GM12878 (cell line): ENCODE measurements around the gene C10orf90. TPM values are rescaled to one million over a fixed set of nuclear protein-coding genes. Genes with fewer than 3 reads are reported as not detected.

Source experiments
- ATAC-seq: fragments of 200-7000 bp; cut with Tn5 transposase; 3 replicates; pipeline ENCODE4 v1.9.1; 2020; ENCODE audit warnings: mild to moderate bottlenecking, moderate library complexity
- BruUV-seq: library from RNA; stranded (reverse); fragments of 400-500 nt; replicated peaks from 2 replicates; lab custom pipeline; 2021; lab: Mats Ljungman, UMichigan
- CTCF ChIA-PET: fragments of 300-600 bp; sonication (Branson Sonifier 250); formaldehyde crosslinking; extraction: SDS; loops from one replicate; lab custom pipeline; 2021; ENCODE audit warnings: inconsistent platforms; lab: Yijun Ruan, JAX
- POLR2A ChIA-PET: fragments of 350-600 bp; formaldehyde crosslinking; extraction: SDS; loops from one replicate; lab custom pipeline; 2021; ENCODE audit warnings: inconsistent platforms; lab: Charles Lee
- RAD21 ChIA-PET: fragments of 300-600 bp; sonication (Branson Sonifier 250); formaldehyde crosslinking; loops from one replicate; lab custom pipeline; 2023; ENCODE audit warnings: antibody characterized with exemption; ENCODE audit not compliant: unreplicated experiment; lab: Charles Lee
- SMC1A ChIA-PET: fragments of 300-600 bp; sonication (Branson Sonifier 250); formaldehyde crosslinking; loops from one replicate; lab custom pipeline; 2023; ENCODE audit not compliant: unreplicated experiment, uncharacterized antibody; lab: Charles Lee
- DNase-seq: peaks from one replicate; pipeline ENCODE4 v3.0.0-alpha.2; 2011; ENCODE audit warnings: low read depth, low spot score
- FAIRE-seq: peaks from 3 replicates; lab custom pipeline; 2011; peaks lifted over from hg19 to GRCh38; lab: Jason Lieb, UNC
- H2AFZ ChIP-seq: 2 replicates; pipeline ENCODE4 v1.6.0; 2011; ENCODE audit warnings: low read depth, low read length, control low read depth; ENCODE audit not compliant: control insufficient read depth
- H3K27ac ChIP-seq: 2 replicates; pipeline ENCODE4 v1.5.1; 2011; ENCODE audit warnings: control low read depth; ENCODE audit not compliant: control insufficient read depth, insufficient read depth
- H3K27me3 ChIP-seq, 2 experiments: replicated peaks in 1 of 2; 2 replicates each; pipeline versions ENCODE4 v1.6.0 to v1.6.1; 2011; ENCODE audit warnings: low read length in 1 of 2; ENCODE audit not compliant: control insufficient read depth in 2 of 2, insufficient read depth in 2 of 2
- H3K36me3 ChIP-seq, 2 experiments: 2 replicates each; pipeline ENCODE4 v1.5.1; 2011; ENCODE audit warnings: low read length in 1 of 2; ENCODE audit not compliant: control insufficient read depth in 2 of 2, insufficient read depth in 2 of 2
- H3K4me1 ChIP-seq: 2 replicates; pipeline ENCODE4 v1.6.1; 2011; ENCODE audit warnings: mild to moderate bottlenecking, low read length, moderate library complexity, mixed read lengths; ENCODE audit not compliant: control insufficient read depth, insufficient read depth
- H3K4me2 ChIP-seq: 2 replicates; pipeline ENCODE4 v1.6.0; 2011; ENCODE audit warnings: control low read depth; ENCODE audit not compliant: control insufficient read depth, insufficient read depth
- H3K4me3 ChIP-seq: fragments of 200-600 bp; sonication (generic); 2 replicates; pipeline ENCODE4 v1.5.1; 2016
- H3K79me2 ChIP-seq: 2 replicates; pipeline ENCODE4 v1.6.0; 2011; ENCODE audit warnings: low read length; ENCODE audit not compliant: control insufficient read depth, insufficient read depth
- H3K9ac ChIP-seq: 2 replicates; pipeline ENCODE4 v1.8.0; 2011; ENCODE audit warnings: low read length, control low read depth, mixed read lengths; ENCODE audit not compliant: control insufficient read depth, insufficient read depth
- H3K9me3 ChIP-seq: replicated peaks from 3 replicates; pipeline ENCODE4 v1.5.1; 2011; ENCODE audit warnings: mild to moderate bottlenecking, low read length; ENCODE audit not compliant: control insufficient read depth, insufficient read depth
- H4K20me1 ChIP-seq: 2 replicates; pipeline ENCODE4 v1.6.0; 2011; ENCODE audit not compliant: control insufficient read depth, insufficient read depth
- CREM ChIP-seq: IDR thresholded peaks from 2 replicates; pipeline ENCODE4 v1.6.1; 2014; ENCODE audit warnings: antibody characterized with exemption, low read depth
- EZH2 ChIP-seq: IDR thresholded peaks from 2 replicates; pipeline ENCODE4 v1.6.1; 2012; ENCODE audit warnings: low read depth, mild to moderate bottlenecking, control low read depth, inconsistent platforms, low read length, borderline replicate concordance; ENCODE audit not compliant: control insufficient read depth
- FOXM1 ChIP-seq: IDR thresholded peaks from 2 replicates; pipeline ENCODE4 v1.6.1; 2012; ENCODE audit warnings: low read depth, mild to moderate bottlenecking, inconsistent platforms, low read length, moderate library complexity
- GABPA ChIP-seq: IDR thresholded peaks from 2 replicates; pipeline ENCODE4 v1.6.1; 2014; ENCODE audit warnings: antibody characterized with exemption, low read depth, mild to moderate bottlenecking, inconsistent platforms
- KAT2A ChIP-seq: conservative IDR thresholded peaks from 2 replicates; pipeline ENCODE4 v1.6.1; 2011; ENCODE audit warnings: low read depth, low read length; ENCODE audit not compliant: control insufficient read depth
- MEF2A ChIP-seq: IDR thresholded peaks from 2 replicates; pipeline ENCODE4 v1.6.1; 2011; ENCODE audit warnings: low read depth, mild to moderate bottlenecking, low read length, moderate library complexity; ENCODE audit not compliant: insufficient read depth
- MTA3 ChIP-seq: IDR thresholded peaks from 2 replicates; pipeline ENCODE4 v1.6.1; 2012; ENCODE audit warnings: low read length, inconsistent platforms, borderline replicate concordance
- MYC ChIP-seq: IDR thresholded peaks from 2 replicates; pipeline ENCODE4 v1.6.1; 2011; ENCODE audit warnings: mild to moderate bottlenecking, low read length, moderate library complexity, inconsistent platforms; ENCODE audit not compliant: insufficient read depth, insufficient replicate concordance, insufficient read length, severe bottlenecking
- PML ChIP-seq: IDR thresholded peaks from 2 replicates; pipeline ENCODE4 v1.6.1; 2012; ENCODE audit warnings: low read length, inconsistent platforms
- POLR2AphosphoS2 ChIP-seq: IDR thresholded peaks from 2 replicates; pipeline ENCODE4 v1.6.1; 2011; ENCODE audit warnings: low read depth, mild to moderate bottlenecking, low read length, improper control_type of control experiment, moderate library complexity
- RB1 ChIP-seq: fragments of 450-650 bp; formaldehyde crosslinking; IDR thresholded peaks from 2 replicates; pipeline ENCODE4 v1.6.1; 2017; ENCODE audit warnings: mild to moderate bottlenecking, borderline replicate concordance
- SP1 ChIP-seq: IDR thresholded peaks from one replicate; pipeline ENCODE4 v1.6.1; 2011; ENCODE audit warnings: low read depth, low read length
- SREBF2 ChIP-seq: IDR thresholded peaks from 2 replicates; pipeline ENCODE4 v1.6.1; 2012; ENCODE audit warnings: mild to moderate bottlenecking, low read length
- YBX1 ChIP-seq: fragments of 450-650 bp; IDR thresholded peaks from 2 replicates; pipeline ENCODE4 v1.6.1; 2016; ENCODE audit warnings: antibody characterized with exemption
- ZNF622 ChIP-seq: fragments of 450-650 bp; IDR thresholded peaks from 2 replicates; pipeline ENCODE4 v1.6.1; 2017; ENCODE audit warnings: mild to moderate bottlenecking, inconsistent platforms
- WGBS: methylation state at CpG from one replicate; pipeline ENCODE4 v1.1.6; 2016; ENCODE audit warnings: low lambda C conversion rate; ENCODE audit not compliant: insufficient replicate concordance, insufficient coverage; ENCODE audit errors: missing lambda C conversion rate; 5-methylcytosine and 5-hydroxymethylcytosine counted together
- in situ Hi-C: fragments of 300-500 bp; cut with MboI; formaldehyde crosslinking; loops from 9 replicates; pipeline ENCODE4 v1.14.3; 2018; ENCODE audit warnings: mixed read lengths
- intact Hi-C: fragments of 100-400 bp; cut with micrococcal nuclease; formaldehyde crosslinking; loops from one replicate; pipeline ENCODE4 v1.14.2; 2022; ENCODE audit not compliant: unreplicated experiment
- polyA plus RNA-seq, 11 experiments: library from polyadenylated mRNA; depleted of rRNA in 4 of 11; unstranded in 6 of 11; stranded (reverse) in 5 of 11; fragments of >200 nt; fragmentation: Nextera tagmentation in 4 of 11; fragmentation: Illumina TruSeq in 1 of 11; extraction: Ambion mirVana in 4 of 11; extraction: Trizol in 1 of 11; gene quantifications; 1 replicate in 1 of 11; 2 replicates in 10 of 11; pipeline versions ENCODE4 v1.2.1 to v1.2.3, GENCODE V29; 2011 to 2016; ENCODE audit warnings: inconsistent platforms in 2 of 11, missing spikeins in 2 of 11, low read depth in 1 of 11
- total RNA-seq, 4 experiments: library from RNA; depleted of rRNA in 3 of 4; stranded (reverse); fragments of >200 nt in 3 of 4; fragmentation: Illumina TruSeq in 1 of 4; extraction: Trizol in 1 of 4; gene quantifications; 2 replicates each; pipeline versions ENCODE4 v1.2.1 to v1.2.3, GENCODE V29; 2013 to 2021
- TF ChIP-seq, protein P1 (sequence below): fragments of 450-650 bp; formaldehyde crosslinking; IDR thresholded peaks from 2 replicates; pipeline ENCODE4 v1.4.0; 2022; ENCODE audit warnings: mild to moderate bottlenecking, moderate library complexity
- TF ChIP-seq, protein P2 (sequence below): fragments of 450-650 bp; IDR thresholded peaks from 2 replicates; pipeline ENCODE4 v1.6.1; 2017; ENCODE audit warnings: mild to moderate bottlenecking, moderate library complexity
- TF ChIP-seq, protein P3 (sequence below): fragments of 450-650 bp; IDR thresholded peaks from 2 replicates; pipeline ENCODE4 v1.6.1; 2017; ENCODE audit warnings: low read depth, mild to moderate bottlenecking, moderate library complexity

Gene C10orf90
- total and polyA plus RNA-seq, 10 of the 15 experiments (the other 5 are each of a cell fraction or from before 2014, with no cell fraction given), result 0.04 TPM; not detected in 9

DNA sequence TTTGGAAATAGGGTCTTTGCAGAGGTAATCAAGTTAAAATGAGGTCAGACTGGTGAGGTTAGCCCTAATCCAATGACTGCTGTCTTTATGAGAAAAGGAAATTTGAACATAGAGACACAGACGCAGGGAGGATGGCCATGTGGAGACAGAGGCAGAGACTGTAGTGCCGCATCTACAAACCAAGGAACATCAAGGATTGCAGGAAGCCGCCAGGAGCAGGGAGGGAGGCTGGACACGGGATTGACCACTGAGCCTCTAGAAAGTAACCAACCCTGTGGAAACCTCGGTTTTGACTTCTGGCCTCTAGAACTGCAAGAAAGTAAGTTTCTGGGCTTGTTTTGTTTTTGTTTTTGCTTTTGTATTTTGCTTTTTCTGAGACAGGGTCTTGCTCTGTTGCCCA, 213.9 kb downstream of the C10orf90 start:
- FAIRE-seq, result no peak
- TF ChIP-seq GABPA, result no peak
- no peak for TF ChIP-seq SREBF2
- TF ChIP-seq CREM, result no peak
- no peak for TF ChIP-seq MYC
- TF ChIP-seq PML, result no peak
- TF ChIP-seq MEF2A, result no peak
- no peak for TF ChIP-seq ZNF622
- no peak for TF ChIP-seq YBX1
- no peak for TF ChIP-seq FOXM1
- TF ChIP-seq RB1, result no peak
- TF ChIP-seq, protein P1, sequence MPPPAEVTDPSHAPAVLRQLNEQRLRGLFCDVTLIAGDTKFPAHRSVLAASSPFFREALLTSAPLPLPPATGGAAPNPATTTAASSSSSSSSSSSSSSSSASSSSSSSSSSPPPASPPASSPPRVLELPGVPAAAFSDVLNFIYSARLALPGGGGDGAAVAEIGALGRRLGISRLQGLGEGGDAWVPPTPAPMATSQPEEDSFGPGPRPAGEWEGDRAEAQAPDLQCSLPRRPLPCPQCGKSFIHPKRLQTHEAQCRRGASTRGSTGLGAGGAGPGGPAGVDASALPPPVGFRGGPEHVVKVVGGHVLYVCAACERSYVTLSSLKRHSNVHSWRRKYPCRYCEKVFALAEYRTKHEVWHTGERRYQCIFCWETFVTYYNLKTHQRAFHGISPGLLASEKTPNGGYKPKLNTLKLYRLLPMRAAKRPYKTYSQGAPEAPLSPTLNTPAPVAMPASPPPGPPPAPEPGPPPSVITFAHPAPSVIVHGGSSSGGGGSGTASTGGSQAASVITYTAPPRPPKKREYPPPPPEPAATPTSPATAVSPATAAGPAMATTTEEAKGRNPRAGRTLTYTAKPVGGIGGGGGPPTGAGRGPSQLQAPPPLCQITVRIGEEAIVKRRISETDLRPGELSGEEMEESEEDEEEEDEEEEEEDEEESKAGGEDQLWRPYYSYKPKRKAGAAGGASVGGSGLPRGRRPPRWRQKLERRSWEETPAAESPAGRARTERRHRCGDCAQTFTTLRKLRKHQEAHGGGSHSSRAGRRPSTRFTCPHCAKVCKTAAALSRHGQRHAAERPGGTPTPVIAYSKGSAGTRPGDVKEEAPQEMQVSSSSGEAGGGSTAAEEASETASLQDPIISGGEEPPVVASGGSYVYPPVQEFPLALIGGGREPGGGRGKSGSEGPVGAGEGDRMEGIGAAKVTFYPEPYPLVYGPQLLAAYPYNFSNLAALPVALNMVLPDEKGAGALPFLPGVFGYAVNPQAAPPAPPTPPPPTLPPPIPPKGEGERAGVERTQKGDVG, result no peak
- TF ChIP-seq, protein P2, sequence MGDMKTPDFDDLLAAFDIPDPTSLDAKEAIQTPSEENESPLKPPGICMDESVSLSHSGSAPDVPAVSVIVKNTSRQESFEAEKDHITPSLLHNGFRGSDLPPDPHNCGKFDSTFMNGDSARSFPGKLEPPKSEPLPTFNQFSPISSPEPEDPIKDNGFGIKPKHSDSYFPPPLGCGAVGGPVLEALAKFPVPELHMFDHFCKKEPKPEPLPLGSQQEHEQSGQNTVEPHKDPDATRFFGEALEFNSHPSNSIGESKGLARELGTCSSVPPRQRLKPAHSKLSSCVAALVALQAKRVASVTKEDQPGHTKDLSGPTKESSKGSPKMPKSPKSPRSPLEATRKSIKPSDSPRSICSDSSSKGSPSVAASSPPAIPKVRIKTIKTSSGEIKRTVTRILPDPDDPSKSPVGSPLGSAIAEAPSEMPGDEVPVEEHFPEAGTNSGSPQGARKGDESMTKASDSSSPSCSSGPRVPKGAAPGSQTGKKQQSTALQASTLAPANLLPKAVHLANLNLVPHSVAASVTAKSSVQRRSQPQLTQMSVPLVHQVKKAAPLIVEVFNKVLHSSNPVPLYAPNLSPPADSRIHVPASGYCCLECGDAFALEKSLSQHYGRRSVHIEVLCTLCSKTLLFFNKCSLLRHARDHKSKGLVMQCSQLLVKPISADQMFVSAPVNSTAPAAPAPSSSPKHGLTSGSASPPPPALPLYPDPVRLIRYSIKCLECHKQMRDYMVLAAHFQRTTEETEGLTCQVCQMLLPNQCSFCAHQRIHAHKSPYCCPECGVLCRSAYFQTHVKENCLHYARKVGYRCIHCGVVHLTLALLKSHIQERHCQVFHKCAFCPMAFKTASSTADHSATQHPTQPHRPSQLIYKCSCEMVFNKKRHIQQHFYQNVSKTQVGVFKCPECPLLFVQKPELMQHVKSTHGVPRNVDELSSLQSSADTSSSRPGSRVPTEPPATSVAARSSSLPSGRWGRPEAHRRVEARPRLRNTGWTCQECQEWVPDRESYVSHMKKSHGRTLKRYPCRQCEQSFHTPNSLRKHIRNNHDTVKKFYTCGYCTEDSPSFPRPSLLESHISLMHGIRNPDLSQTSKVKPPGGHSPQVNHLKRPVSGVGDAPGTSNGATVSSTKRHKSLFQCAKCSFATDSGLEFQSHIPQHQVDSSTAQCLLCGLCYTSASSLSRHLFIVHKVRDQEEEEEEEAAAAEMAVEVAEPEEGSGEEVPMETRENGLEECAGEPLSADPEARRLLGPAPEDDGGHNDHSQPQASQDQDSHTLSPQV, result no peak
- no peak for TF ChIP-seq POLR2AphosphoS2
- no peak for TF ChIP-seq MTA3
- no peak for TF ChIP-seq KAT2A
- no peak for TF ChIP-seq SP1
- TF ChIP-seq, protein P3, sequence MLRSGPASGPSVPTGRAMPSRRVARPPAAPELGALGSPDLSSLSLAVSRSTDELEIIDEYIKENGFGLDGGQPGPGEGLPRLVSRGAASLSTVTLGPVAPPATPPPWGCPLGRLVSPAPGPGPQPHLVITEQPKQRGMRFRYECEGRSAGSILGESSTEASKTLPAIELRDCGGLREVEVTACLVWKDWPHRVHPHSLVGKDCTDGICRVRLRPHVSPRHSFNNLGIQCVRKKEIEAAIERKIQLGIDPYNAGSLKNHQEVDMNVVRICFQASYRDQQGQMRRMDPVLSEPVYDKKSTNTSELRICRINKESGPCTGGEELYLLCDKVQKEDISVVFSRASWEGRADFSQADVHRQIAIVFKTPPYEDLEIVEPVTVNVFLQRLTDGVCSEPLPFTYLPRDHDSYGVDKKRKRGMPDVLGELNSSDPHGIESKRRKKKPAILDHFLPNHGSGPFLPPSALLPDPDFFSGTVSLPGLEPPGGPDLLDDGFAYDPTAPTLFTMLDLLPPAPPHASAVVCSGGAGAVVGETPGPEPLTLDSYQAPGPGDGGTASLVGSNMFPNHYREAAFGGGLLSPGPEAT, result no peak
- TF ChIP-seq EZH2, result no peak
- Histone ChIP-seq H3K4me1 (no peaks in the 10 kb centered on the region), H2AFZ (no peak overlapping the region), H3K4me3 (no peak overlapping the region), H3K9ac (no peak overlapping the region), H4K20me1 (no peaks in the 10 kb centered on the region), H3K79me2 (no peaks in the 10 kb centered on the region), H3K27ac (no peak overlapping the region), H3K36me3 (no peaks in the 10 kb centered on the region), H3K9me3 (no peaks in the 10 kb centered on the region), H3K27me3 (no peaks in the 10 kb centered on the region), H3K4me2 (no peak overlapping the region)
- WGBS, result 18% methylated on average over 5 of the region's 5 CpGs
- no peak for DNase-seq
- no TSS peak for BruUV-seq
- ChIA-PET POLR2A (no interaction called here), RAD21 (no interaction called here), CTCF (no interaction called here), SMC1A (no interaction called here)
- in situ Hi-C loops (no loop called here), intact Hi-C loops (no loop called here)
- no peak for ATAC-seq
